GM20000 (cell line): ENCODE measurements around the gene KIRREL3.

Experiments
- DNase-seq: peaks from one replicate; pipeline ENCODE4 v3.0.0; 2012; ENCODE audit warnings: low spot score
- CTCF ChIP-seq: IDR thresholded peaks from 2 replicates; pipeline ENCODE4 v1.5.1; 2012; ENCODE audit warnings: mild to moderate bottlenecking, control low read depth; ENCODE audit errors: extremely low read depth, missing control alignments

Gene KIRREL3

GRCh38 chr11:126583101-126583500 is 417.5 kb downstream of the KIRREL3 start:
- no peak for TF ChIP-seq CTCF
- no peak for DNase-seq

DNA sequence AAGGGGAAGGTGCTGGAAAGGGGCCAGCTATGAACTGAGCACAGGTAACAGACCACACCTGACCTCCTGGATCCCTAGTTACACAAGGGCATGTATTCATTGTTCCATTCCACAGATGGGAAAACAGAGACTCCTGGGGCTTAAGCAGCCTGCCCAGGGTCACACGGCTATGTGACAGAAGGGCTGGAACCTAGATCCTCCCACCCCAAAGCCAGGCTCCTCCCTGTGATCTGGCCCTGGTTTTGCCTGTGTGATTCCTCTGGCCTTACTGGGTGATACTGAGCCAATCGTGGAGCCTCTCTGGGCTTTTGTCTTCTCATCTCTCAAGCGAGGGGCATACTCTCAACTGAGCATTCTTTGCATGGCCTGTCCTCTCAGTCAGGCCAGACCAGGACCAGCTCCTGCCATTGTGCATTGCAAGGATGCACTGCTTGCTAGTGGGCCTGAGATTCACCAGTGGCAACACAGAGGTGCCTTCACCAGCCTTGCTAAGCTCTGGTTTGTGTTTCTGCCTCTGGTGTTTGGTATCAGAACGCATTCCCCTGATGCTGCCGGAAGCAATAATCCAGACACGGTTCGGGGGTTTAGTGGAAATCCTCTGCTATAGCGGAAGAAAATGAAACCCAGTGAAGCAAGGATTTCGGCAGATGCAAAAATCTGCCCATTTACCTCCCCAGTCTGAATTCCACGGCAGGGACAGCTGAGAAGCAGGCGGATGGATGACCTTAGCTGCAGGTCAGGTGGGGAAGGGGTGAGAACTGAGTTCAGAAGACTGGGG is 418.5 kb downstream of the KIRREL3 start:
- no peak for DNase-seq
- no peak for TF ChIP-seq CTCF

- DNase-seq: no peak
- no peak for TF ChIP-seq CTCF
Measured at GRCh38 chr11:126578426-126578825, 422.1 kb downstream of the KIRREL3 start.

GRCh38 chr11:126578021-126578420 is 422.5 kb downstream of the KIRREL3 start:
- no peak for DNase-seq
- TF ChIP-seq CTCF: no peak

- no peak for TF ChIP-seq CTCF
- DNase-seq: no peak
Measured at GRCh38 chr11:126575849-126576248, 424.7 kb downstream of the KIRREL3 start.

GRCh38 chr11:126573325-126573978 is 427.1 kb downstream of the KIRREL3 start:
- TF ChIP-seq CTCF: no peak
- no peak for DNase-seq

DNA sequence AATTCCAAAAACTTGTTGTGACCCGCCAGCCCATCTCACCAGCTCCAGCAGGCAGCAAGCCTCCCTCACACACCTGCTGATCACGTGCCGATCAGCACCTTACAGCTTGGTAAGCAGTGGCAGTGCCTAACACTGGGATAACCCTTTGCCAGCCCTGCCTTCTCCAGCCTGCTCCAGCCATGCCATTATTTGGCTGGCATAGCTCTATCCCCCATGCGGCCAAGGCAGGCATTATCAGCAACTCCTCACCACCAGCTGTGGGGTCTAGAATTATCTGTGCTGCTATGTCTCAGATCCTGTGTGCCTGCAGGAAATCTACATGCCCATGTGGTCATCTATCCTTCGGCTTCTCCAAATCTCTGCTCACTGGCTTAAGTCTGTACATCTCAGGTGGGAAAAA is 430.1 kb downstream of the KIRREL3 start:
- no peak for TF ChIP-seq CTCF
- no peak for DNase-seq
